H1 (cell line): ENCODE measurements around the gene BRINP3. TPM values are rescaled to one million over a fixed set of nuclear protein-coding genes. Genes with fewer than 3 reads are reported as not detected.

Experiments
- CTCF ChIA-PET: fragments of 300-600 bp; sonication (Branson Sonifier 250); formaldehyde crosslinking; loops from one replicate; lab custom pipeline; 2021; ENCODE audit not compliant: partially characterized antibody; lab: Charles Lee
- POLR2A ChIA-PET: fragments of 300-600 bp; sonication (Branson Sonifier 250); formaldehyde crosslinking; loops from one replicate; lab custom pipeline; 2021; ENCODE audit warnings: inconsistent platforms; ENCODE audit not compliant: partially characterized antibody; lab: Charles Lee
- DNase-seq, 2 experiments: peaks; one replicate each; pipeline versions ENCODE4 v3.0.0 to v3.0.0-alpha.2; 2010 to 2022; ENCODE audit warnings: low spot score in 2 of 2, low read depth in 1 of 2, mixed read lengths in 1 of 2
- FAIRE-seq: peaks from 2 replicates; lab custom pipeline; 2011; peaks lifted over from hg19 to GRCh38; lab: Jason Lieb, UNC
- H2AFZ ChIP-seq: 2 replicates; pipeline ENCODE4 v1.8.1; 2012; ENCODE audit warnings: low read length, inconsistent platforms
- H2AK5ac ChIP-seq: 2 replicates; pipeline ENCODE4 v1.6.1; 2013; ENCODE audit warnings: low read depth, low read length
- H2BK120ac ChIP-seq: replicated peaks from 2 replicates; pipeline ENCODE3; 2013; ENCODE audit warnings: low read depth, low read length, inconsistent platforms
- H2BK12ac ChIP-seq: 2 replicates; pipeline ENCODE4 v1.6.1; 2013; ENCODE audit warnings: low read depth, low read length
- H2BK15ac ChIP-seq: 2 replicates; pipeline ENCODE4 v1.6.1; 2013; ENCODE audit warnings: low read length
- H2BK20ac ChIP-seq: 2 replicates; pipeline ENCODE4 v1.6.1; 2013; ENCODE audit warnings: low read length
- H2BK5ac ChIP-seq: 2 replicates; pipeline ENCODE4 v1.6.1; 2013; ENCODE audit warnings: low read depth, low read length
- H3K14ac ChIP-seq: 2 replicates; pipeline ENCODE4 v1.6.1; 2013; ENCODE audit warnings: inconsistent platforms; ENCODE audit not compliant: insufficient read length
- H3K18ac ChIP-seq: 2 replicates; pipeline ENCODE4 v1.6.1; 2013; ENCODE audit warnings: low read length; ENCODE audit errors: extremely low read depth
- H3K23ac ChIP-seq: 2 replicates; pipeline ENCODE4 v1.6.1; 2013; ENCODE audit warnings: inconsistent platforms; ENCODE audit not compliant: insufficient read length
- H3K23me2 ChIP-seq: 2 replicates; pipeline ENCODE4 v1.6.1; 2013; ENCODE audit warnings: low read depth, low read length
- H3K27ac ChIP-seq: 2 replicates; pipeline ENCODE4 v1.6.1; 2011; ENCODE audit warnings: low read depth, low read length, inconsistent platforms
- H3K27me3 ChIP-seq, 4 experiments: replicated peaks in 1 of 4; 1 replicate in 1 of 4; 2 replicates in 3 of 4; pipeline versions ENCODE4 v1.6.1 to v1.8.1; 2011 to 2013; ENCODE audit warnings: low read length in 3 of 4, mild to moderate bottlenecking in 3 of 4, inconsistent platforms in 2 of 4, mixed read lengths in 2 of 4, moderate library complexity in 1 of 4; ENCODE audit not compliant: control insufficient read depth in 3 of 4, insufficient read depth in 3 of 4; ENCODE audit errors: extremely low read depth in 1 of 4
- H3K36me3 ChIP-seq, 4 experiments: 2 replicates each; pipeline versions ENCODE4 v1.6.1 to v1.8.1; 2011 to 2013; ENCODE audit warnings: mild to moderate bottlenecking in 4 of 4, low read length in 3 of 4, moderate library complexity in 2 of 4, control low read depth in 1 of 4, inconsistent platforms in 1 of 4; ENCODE audit not compliant: insufficient read depth in 4 of 4, control insufficient read depth in 2 of 4
- H3K4ac ChIP-seq: replicated peaks from 2 replicates; pipeline ENCODE3; 2013; ENCODE audit warnings: low read length, low read depth, mixed read lengths, inconsistent platforms; ENCODE audit not compliant: insufficient read length
- H3K4me1 ChIP-seq, 4 experiments: replicated peaks in 1 of 4; 1 replicate in 1 of 4; 2 replicates in 3 of 4; pipeline versions ENCODE4 v1.6.1 to v1.8.1; 2011 to 2013; ENCODE audit warnings: low read length in 3 of 4, inconsistent platforms in 2 of 4, mixed read lengths in 1 of 4; ENCODE audit not compliant: insufficient read depth in 4 of 4, control insufficient read depth in 3 of 4
- H3K4me2 ChIP-seq, 2 experiments: 2 replicates each; pipeline versions ENCODE4 v1.6.1 to v1.8.1; 2011 to 2013; ENCODE audit warnings: low read depth in 2 of 2, low read length in 2 of 2, control low read depth in 1 of 2, inconsistent platforms in 1 of 2, mild to moderate bottlenecking in 1 of 2; ENCODE audit not compliant: insufficient read depth in 1 of 2
- H3K4me3 ChIP-seq, 4 experiments: fragments of 200-600, 300-600 bp in 1 of 4; sonication (generic), shearing (Covaris generic), sonication (Bioruptor Twin) in 1 of 4; 2 replicates each; pipeline versions ENCODE4 v1.5.1 to v1.8.1; 2011 to 2016; ENCODE audit warnings: low read length in 4 of 4, low read depth in 3 of 4, control low read depth in 2 of 4, inconsistent platforms in 2 of 4, mild to moderate bottlenecking in 2 of 4, mixed read lengths in 1 of 4, moderate library complexity in 1 of 4; ENCODE audit not compliant: insufficient read depth in 2 of 4; ENCODE audit errors: extremely low read depth in 1 of 4
- H3K56ac ChIP-seq: replicated peaks from 2 replicates; pipeline ENCODE3; 2013; ENCODE audit warnings: low read depth, mild to moderate bottlenecking, mixed read lengths, low read length, inconsistent platforms; ENCODE audit not compliant: insufficient read length
- H3K79me1 ChIP-seq: 2 replicates; pipeline ENCODE4 v1.6.1; 2013; ENCODE audit warnings: low read depth, low read length, control low read depth
- H3K79me2 ChIP-seq, 2 experiments: 2 replicates each; pipeline versions ENCODE4 v1.6.1 to v1.8.1; 2012 to 2013; ENCODE audit warnings: low read length in 2 of 2, mild to moderate bottlenecking in 2 of 2, inconsistent platforms in 1 of 2; ENCODE audit not compliant: insufficient read depth in 2 of 2, control insufficient read depth in 1 of 2
- H3K9ac ChIP-seq, 4 experiments: replicated peaks in 1 of 4; 1 replicate in 1 of 4; 2 replicates in 3 of 4; pipeline versions ENCODE4 v1.6.1 to v1.8.1; 2011 to 2013; ENCODE audit warnings: low read depth in 3 of 4, low read length in 3 of 4, control low read depth in 2 of 4, mild to moderate bottlenecking in 2 of 4, moderate library complexity in 2 of 4, inconsistent platforms in 1 of 4; ENCODE audit errors: extremely low read depth in 1 of 4
- H3K9me3 ChIP-seq, 2 experiments: 2 replicates each; pipeline versions ENCODE4 v1.6.1 to v1.8.1; 2012 to 2013; ENCODE audit warnings: mild to moderate bottlenecking in 2 of 2, moderate library complexity in 2 of 2, control low read depth in 1 of 2, inconsistent platforms in 1 of 2, low read depth in 1 of 2, low read length in 1 of 2, mixed read lengths in 1 of 2; ENCODE audit not compliant: insufficient read depth in 2 of 2
- H4K20me1 ChIP-seq, 2 experiments: replicated peaks in 1 of 2; 2 replicates each; pipeline versions ENCODE3 to v1.8.1; 2011 to 2013; ENCODE audit warnings: inconsistent platforms in 2 of 2, low read length in 2 of 2, mild to moderate bottlenecking in 1 of 2; ENCODE audit not compliant: insufficient read depth in 2 of 2, control insufficient read depth in 1 of 2
- H4K5ac ChIP-seq: 2 replicates; pipeline ENCODE4 v1.6.1; 2013; ENCODE audit warnings: low read length, low read depth, mixed read lengths, inconsistent platforms; ENCODE audit not compliant: insufficient read length
- H4K8ac ChIP-seq: 2 replicates; pipeline ENCODE4 v1.8.0; 2013; ENCODE audit warnings: mild to moderate bottlenecking, moderate library complexity, low read length, inconsistent platforms; ENCODE audit not compliant: insufficient read depth; ENCODE audit errors: extremely low read depth
- H4K91ac ChIP-seq: replicated peaks from 2 replicates; pipeline ENCODE3; 2013; ENCODE audit warnings: low read length, mixed read lengths, inconsistent platforms; ENCODE audit not compliant: insufficient read length
- WGBS, 2 experiments: shearing (Covaris generic) in 1 of 2; methylation state at CpG; one replicate each; pipeline versions ENCODE4 v1.1.6 to v1.1.7; 2013 to 2015; ENCODE audit warnings: low lambda C conversion rate in 2 of 2, mixed read lengths in 2 of 2, inconsistent platforms in 1 of 2, low coverage in 1 of 2, missing lambda C conversion rate in 1 of 2; ENCODE audit not compliant: insufficient replicate concordance in 2 of 2, insufficient coverage in 1 of 2, insufficient read length in 1 of 2; ENCODE audit errors: extremely low coverage in 1 of 2, missing lambda C conversion rate in 1 of 2; 5-methylcytosine and 5-hydroxymethylcytosine counted together
- polyA plus RNA-seq, 7 experiments: library from polyadenylated mRNA; depleted of rRNA in 3 of 7; stranded (reverse) in 5 of 7; unstranded in 2 of 7; fragments of >200 nt in 5 of 7; fragments of 200-250 nt in 2 of 7; gene quantifications; 1 replicate in 5 of 7; 2 replicates in 1 of 7; 4 replicates in 1 of 7; pipeline versions ENCODE4 v1.2.1 to v1.2.3, GENCODE V29; 2011 to 2013; ENCODE audit warnings: missing spikeins in 2 of 7, mixed read lengths in 2 of 7
- total RNA-seq: library from RNA; stranded (reverse); fragmentation: NEBNext Ultra II Directional; extraction: Animal tissue kit (Norgen Biotek cat#: 25700); gene quantifications from 2 replicates; pipeline ENCODE4 v1.2.1, GENCODE V29; 2021
- TF ChIP-seq, protein P1 (sequence below): fragments of 300-600 bp; sonication (generic); IDR thresholded peaks from 2 replicates; pipeline ENCODE4 v1.7.1; 2012; ENCODE audit warnings: low read length, moderate library complexity, mild to moderate bottlenecking, inconsistent platforms; ENCODE audit not compliant: insufficient replicate concordance

BRINP3 gene
- total and polyA plus RNA-seq, 2 of the 8 experiments (the other 6 are each of a cell fraction or from before 2014, with no cell fraction given) = not detected

GRCh38 chr1:190144650-190145049, 333.0 kb downstream of the BRINP3 start:
- no peak overlapping the region for H2BK12ac ChIP-seq
- H2AFZ ChIP-seq = no peak overlapping the region
- no peaks in the 10 kb centered on the region; the same call in 1 of the 2 replicates for H3K23me2 ChIP-seq
- H2BK15ac ChIP-seq = no peak overlapping the region
- DNase-seq (no peak), FAIRE-seq (no peak)
- ChIA-PET CTCF (no interaction called here), POLR2A (no interaction called here)
- H3K14ac ChIP-seq = no peak overlapping the region
- no peak overlapping the region for H3K4ac ChIP-seq
- H4K91ac ChIP-seq = no peak overlapping the region
- H3K27me3 ChIP-seq = no peaks in the 10 kb centered on the region
- no peak overlapping the region for H3K56ac ChIP-seq
- H2AK5ac ChIP-seq = no peak overlapping the region
- WGBS, 2 experiments = 90% methylated on average over 2 of the region's 2 CpGs; no CpG with 5 or more reads in 1 of the 2 experiments
- no peak overlapping the region for H3K9ac ChIP-seq
- no peak overlapping the region for H3K18ac ChIP-seq
- H2BK20ac ChIP-seq = no peak overlapping the region
- no peaks in the 10 kb centered on the region for H3K9me3 ChIP-seq
- H3K4me3 ChIP-seq = no peak overlapping the region
- H2BK120ac ChIP-seq = no peak overlapping the region
- no peaks in the 10 kb centered on the region for H3K36me3 ChIP-seq
- no peak overlapping the region for H3K4me2 ChIP-seq
- H3K27ac ChIP-seq = no peak overlapping the region
- H4K20me1 ChIP-seq = no peaks in the 10 kb centered on the region
- no peak overlapping the region for H4K5ac ChIP-seq
- H3K23ac ChIP-seq = no peak overlapping the region
- H4K8ac ChIP-seq = no peak overlapping the region
- H3K79me2 ChIP-seq = no peaks in the 10 kb centered on the region
- H2BK5ac ChIP-seq = no peak overlapping the region
- no peaks in the 10 kb centered on the region for H3K4me1 ChIP-seq
- no peaks in the 10 kb centered on the region for H3K79me1 ChIP-seq
- TF ChIP-seq, protein P1, sequence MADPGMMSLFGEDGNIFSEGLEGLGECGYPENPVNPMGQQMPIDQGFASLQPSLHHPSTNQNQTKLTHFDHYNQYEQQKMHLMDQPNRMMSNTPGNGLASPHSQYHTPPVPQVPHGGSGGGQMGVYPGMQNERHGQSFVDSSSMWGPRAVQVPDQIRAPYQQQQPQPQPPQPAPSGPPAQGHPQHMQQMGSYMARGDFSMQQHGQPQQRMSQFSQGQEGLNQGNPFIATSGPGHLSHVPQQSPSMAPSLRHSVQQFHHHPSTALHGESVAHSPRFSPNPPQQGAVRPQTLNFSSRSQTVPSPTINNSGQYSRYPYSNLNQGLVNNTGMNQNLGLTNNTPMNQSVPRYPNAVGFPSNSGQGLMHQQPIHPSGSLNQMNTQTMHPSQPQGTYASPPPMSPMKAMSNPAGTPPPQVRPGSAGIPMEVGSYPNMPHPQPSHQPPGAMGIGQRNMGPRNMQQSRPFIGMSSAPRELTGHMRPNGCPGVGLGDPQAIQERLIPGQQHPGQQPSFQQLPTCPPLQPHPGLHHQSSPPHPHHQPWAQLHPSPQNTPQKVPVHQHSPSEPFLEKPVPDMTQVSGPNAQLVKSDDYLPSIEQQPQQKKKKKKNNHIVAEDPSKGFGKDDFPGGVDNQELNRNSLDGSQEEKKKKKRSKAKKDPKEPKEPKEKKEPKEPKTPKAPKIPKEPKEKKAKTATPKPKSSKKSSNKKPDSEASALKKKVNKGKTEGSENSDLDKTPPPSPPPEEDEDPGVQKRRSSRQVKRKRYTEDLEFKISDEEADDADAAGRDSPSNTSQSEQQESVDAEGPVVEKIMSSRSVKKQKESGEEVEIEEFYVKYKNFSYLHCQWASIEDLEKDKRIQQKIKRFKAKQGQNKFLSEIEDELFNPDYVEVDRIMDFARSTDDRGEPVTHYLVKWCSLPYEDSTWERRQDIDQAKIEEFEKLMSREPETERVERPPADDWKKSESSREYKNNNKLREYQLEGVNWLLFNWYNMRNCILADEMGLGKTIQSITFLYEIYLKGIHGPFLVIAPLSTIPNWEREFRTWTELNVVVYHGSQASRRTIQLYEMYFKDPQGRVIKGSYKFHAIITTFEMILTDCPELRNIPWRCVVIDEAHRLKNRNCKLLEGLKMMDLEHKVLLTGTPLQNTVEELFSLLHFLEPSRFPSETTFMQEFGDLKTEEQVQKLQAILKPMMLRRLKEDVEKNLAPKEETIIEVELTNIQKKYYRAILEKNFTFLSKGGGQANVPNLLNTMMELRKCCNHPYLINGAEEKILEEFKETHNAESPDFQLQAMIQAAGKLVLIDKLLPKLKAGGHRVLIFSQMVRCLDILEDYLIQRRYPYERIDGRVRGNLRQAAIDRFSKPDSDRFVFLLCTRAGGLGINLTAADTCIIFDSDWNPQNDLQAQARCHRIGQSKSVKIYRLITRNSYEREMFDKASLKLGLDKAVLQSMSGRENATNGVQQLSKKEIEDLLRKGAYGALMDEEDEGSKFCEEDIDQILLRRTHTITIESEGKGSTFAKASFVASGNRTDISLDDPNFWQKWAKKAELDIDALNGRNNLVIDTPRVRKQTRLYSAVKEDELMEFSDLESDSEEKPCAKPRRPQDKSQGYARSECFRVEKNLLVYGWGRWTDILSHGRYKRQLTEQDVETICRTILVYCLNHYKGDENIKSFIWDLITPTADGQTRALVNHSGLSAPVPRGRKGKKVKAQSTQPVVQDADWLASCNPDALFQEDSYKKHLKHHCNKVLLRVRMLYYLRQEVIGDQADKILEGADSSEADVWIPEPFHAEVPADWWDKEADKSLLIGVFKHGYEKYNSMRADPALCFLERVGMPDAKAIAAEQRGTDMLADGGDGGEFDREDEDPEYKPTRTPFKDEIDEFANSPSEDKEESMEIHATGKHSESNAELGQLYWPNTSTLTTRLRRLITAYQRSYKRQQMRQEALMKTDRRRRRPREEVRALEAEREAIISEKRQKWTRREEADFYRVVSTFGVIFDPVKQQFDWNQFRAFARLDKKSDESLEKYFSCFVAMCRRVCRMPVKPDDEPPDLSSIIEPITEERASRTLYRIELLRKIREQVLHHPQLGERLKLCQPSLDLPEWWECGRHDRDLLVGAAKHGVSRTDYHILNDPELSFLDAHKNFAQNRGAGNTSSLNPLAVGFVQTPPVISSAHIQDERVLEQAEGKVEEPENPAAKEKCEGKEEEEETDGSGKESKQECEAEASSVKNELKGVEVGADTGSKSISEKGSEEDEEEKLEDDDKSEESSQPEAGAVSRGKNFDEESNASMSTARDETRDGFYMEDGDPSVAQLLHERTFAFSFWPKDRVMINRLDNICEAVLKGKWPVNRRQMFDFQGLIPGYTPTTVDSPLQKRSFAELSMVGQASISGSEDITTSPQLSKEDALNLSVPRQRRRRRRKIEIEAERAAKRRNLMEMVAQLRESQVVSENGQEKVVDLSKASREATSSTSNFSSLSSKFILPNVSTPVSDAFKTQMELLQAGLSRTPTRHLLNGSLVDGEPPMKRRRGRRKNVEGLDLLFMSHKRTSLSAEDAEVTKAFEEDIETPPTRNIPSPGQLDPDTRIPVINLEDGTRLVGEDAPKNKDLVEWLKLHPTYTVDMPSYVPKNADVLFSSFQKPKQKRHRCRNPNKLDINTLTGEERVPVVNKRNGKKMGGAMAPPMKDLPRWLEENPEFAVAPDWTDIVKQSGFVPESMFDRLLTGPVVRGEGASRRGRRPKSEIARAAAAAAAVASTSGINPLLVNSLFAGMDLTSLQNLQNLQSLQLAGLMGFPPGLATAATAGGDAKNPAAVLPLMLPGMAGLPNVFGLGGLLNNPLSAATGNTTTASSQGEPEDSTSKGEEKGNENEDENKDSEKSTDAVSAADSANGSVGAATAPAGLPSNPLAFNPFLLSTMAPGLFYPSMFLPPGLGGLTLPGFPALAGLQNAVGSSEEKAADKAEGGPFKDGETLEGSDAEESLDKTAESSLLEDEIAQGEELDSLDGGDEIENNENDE = no peak
